SU-DHL-6 (cell line): ENCODE measurements around the gene ADGRB3.

Source experiments
- H2AFZ ChIP-seq: fragments of 200-600 bp; sonication (generic); 2 replicates; pipeline ENCODE4 v1.6.1; 2014; ENCODE audit warnings: low read depth, mild to moderate bottlenecking, moderate library complexity, mixed read lengths, antibody characterized with exemption, low read length; ENCODE audit not compliant: severe bottlenecking
- H3F3A ChIP-seq: fragments of 200-600 bp; shearing (Covaris generic); 2 replicates; pipeline ENCODE4 v1.6.0; 2016; ENCODE audit warnings: antibody characterized with exemption, mild to moderate bottlenecking; ENCODE audit not compliant: insufficient read depth
- H3K27ac ChIP-seq: fragments of 200-600 bp; sonication (generic); 2 replicates; pipeline ENCODE4 v1.5.1; 2016; ENCODE audit warnings: low read depth, mild to moderate bottlenecking, low read length, moderate library complexity, mixed read lengths
- H3K27me3 ChIP-seq: fragments of 200-600 bp; sonication (generic), shearing (Covaris generic); 2 replicates; pipeline ENCODE4 v1.6.0; 2014; ENCODE audit warnings: mild to moderate bottlenecking, low read length
- H3K36me3 ChIP-seq: fragments of 200-600 bp; sonication (generic); 2 replicates; pipeline ENCODE4 v1.6.1; 2014; ENCODE audit warnings: mild to moderate bottlenecking, low read length, mixed read lengths
- H3K4me2 ChIP-seq: fragments of 300-600, 200-600 bp; shearing (Covaris generic), sonication (generic); 2 replicates; pipeline ENCODE4 v1.6.0; 2014; ENCODE audit warnings: low read length, low read depth, mild to moderate bottlenecking; ENCODE audit not compliant: poor library complexity, severe bottlenecking
- H3K4me3 ChIP-seq: fragments of 200-600 bp; sonication (generic); 2 replicates; pipeline ENCODE4 v1.5.1; 2014; ENCODE audit warnings: antibody characterized with exemption, low read length, mild to moderate bottlenecking, mixed read lengths; ENCODE audit not compliant: insufficient read depth, poor library complexity, severe bottlenecking
- H3K79me2 ChIP-seq: fragments of 200-600 bp; sonication (generic); 2 replicates; pipeline ENCODE4 v1.6.1; 2014; ENCODE audit warnings: mild to moderate bottlenecking, low read length, moderate library complexity; ENCODE audit not compliant: insufficient read depth
- H3K9ac ChIP-seq: fragments of 200-600 bp; sonication (generic); 2 replicates; pipeline ENCODE4 v1.7.0; 2014; ENCODE audit warnings: mild to moderate bottlenecking, low read length
- H3K9me2 ChIP-seq: fragments of 200-600 bp; sonication (generic); replicated peaks from 2 replicates; pipeline ENCODE4 v1.6.1; 2014; ENCODE audit warnings: low read length; ENCODE audit not compliant: insufficient read depth
- H3K9me3 ChIP-seq: fragments of 200-600 bp; sonication (generic); 2 replicates; pipeline ENCODE4 v1.6.1; 2014; ENCODE audit warnings: low read length, mixed read lengths; ENCODE audit not compliant: insufficient read depth
- H4K20me1 ChIP-seq: fragments of 200-600 bp; sonication (generic); 2 replicates; pipeline ENCODE4 v1.6.1; 2014; ENCODE audit warnings: low read depth, mild to moderate bottlenecking, antibody characterized with exemption, low read length, moderate library complexity, mixed read lengths
- EZH2phosphoT487 ChIP-seq: fragments of 200-600 bp; sonication (generic), shearing (Covaris generic); conservative IDR thresholded peaks from 2 replicates; pipeline ENCODE4 v1.6.1; 2018; ENCODE audit warnings: mild to moderate bottlenecking, antibody characterized with exemption, low read length, moderate library complexity, mixed read lengths
- TF ChIP-seq, protein P1 (sequence below): fragments of 200-600 bp; sonication (generic); IDR thresholded peaks from one replicate; pipeline ENCODE4 v1.5.1; 2017; ENCODE audit warnings: antibody characterized with exemption, mild to moderate bottlenecking, low read length, moderate library complexity; ENCODE audit not compliant: insufficient read depth, poor library complexity, severe bottlenecking

ADGRB3 gene

GRCh38 chr6:68637782-68638181 is 2.7 kb downstream of the ADGRB3 start:
- no peaks in the 10 kb centered on the region for H4K20me1 ChIP-seq
- no peaks in the 10 kb centered on the region for H3F3A ChIP-seq
- no peaks in the 10 kb centered on the region for H3K9me2 ChIP-seq
- H3K79me2 ChIP-seq, result no peaks in the 10 kb centered on the region
- TF ChIP-seq EZH2phosphoT487, result no peak
- no peak overlapping the region for H3K4me3 ChIP-seq
- H3K9me3 ChIP-seq, result no peaks in the 10 kb centered on the region
- no peaks in the 10 kb centered on the region for H3K27me3 ChIP-seq
- no peaks in the 10 kb centered on the region for H3K36me3 ChIP-seq
- H3K27ac ChIP-seq, result no peak overlapping the region
- no peak overlapping the region for H2AFZ ChIP-seq
- no peak overlapping the region for H3K4me2 ChIP-seq
- H3K9ac ChIP-seq, result no peak overlapping the region

- Histone ChIP-seq H3K27me3 (no peaks in the 10 kb centered on the region), H3K4me3 (no peak overlapping the region)
Measured at GRCh38 chr6:68638230-68638900, 3.3 kb downstream of the ADGRB3 start.

GRCh38 chr6:68639211-68639610 is 4.1 kb downstream of the ADGRB3 start:
- Histone ChIP-seq H3K9ac (no peak overlapping the region), H3K79me2 (no peaks in the 10 kb centered on the region), H3K4me2 (no peak overlapping the region), H2AFZ (no peak overlapping the region), H3F3A (no peaks in the 10 kb centered on the region), H3K9me2 (no peaks in the 10 kb centered on the region), H3K9me3 (no peaks in the 10 kb centered on the region), H4K20me1 (no peaks in the 10 kb centered on the region), H3K27me3 (no peaks in the 10 kb centered on the region), H3K36me3 (no peaks in the 10 kb centered on the region), H3K27ac (no peak overlapping the region), H3K4me3 (no peak overlapping the region)
- no peak for TF ChIP-seq EZH2phosphoT487
- TF ChIP-seq, protein P1, sequence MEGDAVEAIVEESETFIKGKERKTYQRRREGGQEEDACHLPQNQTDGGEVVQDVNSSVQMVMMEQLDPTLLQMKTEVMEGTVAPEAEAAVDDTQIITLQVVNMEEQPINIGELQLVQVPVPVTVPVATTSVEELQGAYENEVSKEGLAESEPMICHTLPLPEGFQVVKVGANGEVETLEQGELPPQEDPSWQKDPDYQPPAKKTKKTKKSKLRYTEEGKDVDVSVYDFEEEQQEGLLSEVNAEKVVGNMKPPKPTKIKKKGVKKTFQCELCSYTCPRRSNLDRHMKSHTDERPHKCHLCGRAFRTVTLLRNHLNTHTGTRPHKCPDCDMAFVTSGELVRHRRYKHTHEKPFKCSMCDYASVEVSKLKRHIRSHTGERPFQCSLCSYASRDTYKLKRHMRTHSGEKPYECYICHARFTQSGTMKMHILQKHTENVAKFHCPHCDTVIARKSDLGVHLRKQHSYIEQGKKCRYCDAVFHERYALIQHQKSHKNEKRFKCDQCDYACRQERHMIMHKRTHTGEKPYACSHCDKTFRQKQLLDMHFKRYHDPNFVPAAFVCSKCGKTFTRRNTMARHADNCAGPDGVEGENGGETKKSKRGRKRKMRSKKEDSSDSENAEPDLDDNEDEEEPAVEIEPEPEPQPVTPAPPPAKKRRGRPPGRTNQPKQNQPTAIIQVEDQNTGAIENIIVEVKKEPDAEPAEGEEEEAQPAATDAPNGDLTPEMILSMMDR, result no peak

More at GRCh38 chr6:68638230-68638900, 3.3 kb downstream of the ADGRB3 start:
- Histone ChIP-seq H3K9ac (no peak overlapping the region), H3F3A (no peaks in the 10 kb centered on the region), H3K36me3 (no peaks in the 10 kb centered on the region), H3K9me3 (no peaks in the 10 kb centered on the region), H4K20me1 (no peaks in the 10 kb centered on the region), H3K79me2 (no peaks in the 10 kb centered on the region), H3K9me2 (no peaks in the 10 kb centered on the region), H2AFZ (no peak overlapping the region), H3K4me2 (no peak overlapping the region), H3K27ac (no peak overlapping the region)
- TF ChIP-seq, protein P1, result peak; percentile 79
- no peak for TF ChIP-seq EZH2phosphoT487

DNA sequence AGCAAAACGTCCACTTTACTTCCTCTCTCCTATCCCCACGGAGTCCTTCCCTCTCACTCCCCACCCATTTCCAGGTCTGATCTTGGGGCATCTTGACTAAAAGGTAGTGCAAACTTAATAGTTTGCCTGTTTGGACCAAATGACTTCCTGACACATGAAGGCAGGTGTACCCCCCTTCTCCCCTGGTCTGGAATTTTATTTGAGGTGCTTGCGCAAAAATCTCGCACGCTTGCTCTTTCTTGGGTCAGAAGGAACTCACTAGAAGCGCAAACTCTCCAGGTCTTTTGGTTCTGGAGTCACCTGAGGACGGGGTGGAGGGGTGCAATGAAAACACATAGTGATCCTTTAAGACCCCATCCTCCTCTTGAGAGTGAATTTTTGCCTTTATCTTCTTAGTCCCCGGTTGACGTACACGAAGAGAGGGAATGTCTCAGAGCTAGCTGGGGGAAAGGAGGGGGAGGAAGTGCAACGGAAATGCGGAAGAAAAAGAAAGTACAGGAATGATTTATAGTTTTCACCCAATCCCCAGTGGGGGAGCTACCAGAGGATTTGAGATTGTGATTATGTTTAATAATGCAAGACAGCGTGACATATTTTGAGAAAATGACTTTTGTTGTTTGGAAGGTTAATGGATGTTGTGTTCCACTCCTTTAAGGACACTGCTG is 4.9 kb downstream of the ADGRB3 start:
- H3K4me3 ChIP-seq, result no peak overlapping the region
- no peaks in the 10 kb centered on the region for H4K20me1 ChIP-seq
- H2AFZ ChIP-seq, result no peak overlapping the region
- H3K9ac ChIP-seq, result no peak overlapping the region
- no peaks in the 10 kb centered on the region for H3K36me3 ChIP-seq
- H3K27me3 ChIP-seq, result no peaks in the 10 kb centered on the region
- no peak overlapping the region for H3K4me2 ChIP-seq
- no peaks in the 10 kb centered on the region for H3F3A ChIP-seq
- H3K27ac ChIP-seq, result no peak overlapping the region
- H3K9me3 ChIP-seq, result no peaks in the 10 kb centered on the region
- no peaks in the 10 kb centered on the region for H3K9me2 ChIP-seq
- H3K79me2 ChIP-seq, result no peaks in the 10 kb centered on the region
- TF ChIP-seq, protein P1, result no peak
- TF ChIP-seq EZH2phosphoT487, result no peak
